ENCODE measurements around the gene MYO5B. TPM values are rescaled to one million over a fixed set of nuclear protein-coding genes. Genes with fewer than 3 reads are reported as not detected.

Gene MYO5B
- total RNA-seq, 1 donor from 2014 or later = 1.5 TPM

DNA sequence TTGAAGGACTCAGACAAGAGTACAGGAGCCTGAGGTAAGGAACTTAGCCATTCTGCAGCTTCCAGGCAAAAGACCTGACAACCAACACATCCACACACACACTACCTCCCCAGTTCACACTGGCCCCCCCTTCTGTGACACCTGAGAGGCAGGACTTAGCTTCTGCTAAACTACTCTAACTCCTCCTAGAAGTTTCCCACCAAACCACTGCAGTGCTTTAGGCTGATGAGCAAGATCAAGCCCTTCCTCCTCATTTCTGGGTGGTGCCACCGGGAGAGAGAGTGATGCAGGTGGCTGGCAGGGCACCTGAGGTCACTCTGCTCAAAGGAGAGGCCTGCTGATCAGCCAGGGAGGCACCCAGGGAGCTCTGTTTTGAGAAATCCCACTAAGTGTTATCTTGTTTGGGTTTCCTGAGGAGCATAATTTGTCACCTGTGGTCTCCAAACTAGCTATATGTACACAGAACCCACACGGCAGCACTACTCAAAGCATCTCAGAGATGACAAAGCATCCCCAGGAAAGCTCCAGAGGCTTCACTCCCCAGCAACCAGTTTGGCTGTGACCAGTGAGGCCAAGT, 188.4 kb downstream of the MYO5B start:
- no peak for DNase-seq (ENCODE audit: low spot score)
- Mint-ChIP-seq H3K36me3 (ENCODE audit: low read depth, unreplicated experiment) (no peaks in the 10 kb centered on the region), H3K27me3 (ENCODE audit: unreplicated experiment) (peaks cover 3% of the 10 kb centered on the region), H3K27ac (ENCODE audit: unreplicated experiment) (no peak overlapping the region), H3K4me3 (ENCODE audit: unreplicated experiment) (no peak overlapping the region), H3K4me1 (ENCODE audit: unreplicated experiment) (no peaks in the 10 kb centered on the region), H3K9me3 (ENCODE audit: unreplicated experiment) (no peaks in the 10 kb centered on the region)
- no peak for TF ChIP-seq CTCF (IDR thresholded peaks at IDR 0.05; ENCODE audit: unreplicated experiment)

DNA sequence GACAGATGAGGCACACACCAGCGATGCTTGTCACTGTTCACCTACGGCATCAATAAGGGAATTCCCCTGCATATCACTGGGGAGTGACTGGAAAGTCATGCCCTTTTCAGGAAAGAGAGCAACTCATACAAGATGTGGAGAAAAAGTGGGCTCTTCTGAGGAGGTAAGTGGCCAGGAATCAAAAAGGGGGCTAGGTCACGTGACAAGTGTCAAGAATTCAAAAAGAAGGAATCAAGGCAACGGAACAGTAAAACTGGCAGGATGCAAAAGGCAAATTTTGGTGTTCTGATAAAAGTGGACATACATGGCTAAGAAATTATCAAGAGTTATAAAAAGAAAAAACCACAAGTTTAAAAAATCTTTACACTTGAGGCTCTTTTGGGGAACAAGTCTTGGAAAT, 190.9 kb downstream of the MYO5B start:
- H3K36me3 Mint-ChIP-seq (ENCODE audit: low read depth, unreplicated experiment) = no peaks in the 10 kb centered on the region
- H3K27ac Mint-ChIP-seq (ENCODE audit: unreplicated experiment) = no peak overlapping the region
- peaks cover 3% of the 10 kb centered on the region for H3K27me3 Mint-ChIP-seq (ENCODE audit: unreplicated experiment)
- H3K4me3 Mint-ChIP-seq (ENCODE audit: unreplicated experiment) = no peak overlapping the region
- TF ChIP-seq CTCF (IDR thresholded peaks at IDR 0.05; ENCODE audit: unreplicated experiment) = no peak
- no peaks in the 10 kb centered on the region for H3K9me3 Mint-ChIP-seq (ENCODE audit: unreplicated experiment)
- no peaks in the 10 kb centered on the region for H3K4me1 Mint-ChIP-seq (ENCODE audit: unreplicated experiment)
- DNase-seq (ENCODE audit: low spot score) = no peak

DNA sequence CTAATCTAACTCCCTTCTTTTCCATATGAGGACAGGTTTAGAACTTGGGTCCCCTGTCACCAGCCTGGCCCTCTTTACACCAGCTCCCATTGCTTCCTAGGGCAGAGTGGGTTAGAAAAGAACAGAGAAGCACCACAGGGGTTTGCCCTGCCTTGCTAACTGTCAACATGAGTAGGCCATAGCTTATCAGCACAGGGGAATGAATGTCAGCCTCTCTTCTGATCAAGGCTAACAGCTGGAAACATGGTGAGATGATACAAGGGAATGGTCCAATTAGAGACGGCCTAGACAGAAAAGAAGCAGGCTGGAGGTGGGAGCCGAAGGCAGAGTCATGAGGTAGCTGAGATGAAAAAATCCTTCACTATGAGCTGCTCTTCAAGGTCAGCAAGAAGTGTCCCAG, 192.2 kb downstream of the MYO5B start:
- no peaks in the 10 kb centered on the region for H3K9me3 Mint-ChIP-seq (ENCODE audit: unreplicated experiment)
- no peak for TF ChIP-seq CTCF (IDR thresholded peaks at IDR 0.05; ENCODE audit: unreplicated experiment)
- no peak overlapping the region for H3K27ac Mint-ChIP-seq (ENCODE audit: unreplicated experiment)
- no peak overlapping the region for H3K4me3 Mint-ChIP-seq (ENCODE audit: unreplicated experiment)
- H3K36me3 Mint-ChIP-seq (ENCODE audit: low read depth, unreplicated experiment) = no peaks in the 10 kb centered on the region
- no peaks in the 10 kb centered on the region for H3K4me1 Mint-ChIP-seq (ENCODE audit: unreplicated experiment)
- H3K27me3 Mint-ChIP-seq (ENCODE audit: unreplicated experiment) = peaks cover 3% of the 10 kb centered on the region
- no peak for DNase-seq (ENCODE audit: low spot score)

DNA sequence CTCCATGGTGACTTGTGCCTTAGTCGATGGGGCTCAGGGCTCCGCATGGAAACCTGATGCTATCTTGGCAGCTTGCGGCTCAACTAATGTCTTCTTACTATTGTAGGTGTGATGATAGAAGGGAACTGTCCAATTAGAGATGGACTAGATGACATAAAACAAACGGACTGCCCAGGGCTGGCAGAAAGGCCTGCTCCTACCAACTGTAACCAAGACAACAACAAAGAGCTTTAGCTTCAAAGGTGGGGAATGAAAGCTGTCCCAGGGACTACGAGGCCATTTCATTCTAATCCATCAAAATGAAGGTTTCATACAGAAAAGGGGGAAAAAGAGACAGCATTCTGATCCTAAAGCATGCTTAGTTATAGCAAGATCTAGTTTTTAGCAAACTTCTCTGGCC, 194.7 kb downstream of the MYO5B start:
- Mint-ChIP-seq H3K4me3 (ENCODE audit: unreplicated experiment) (no peak overlapping the region), H3K4me1 (ENCODE audit: unreplicated experiment) (no peaks in the 10 kb centered on the region), H3K9me3 (ENCODE audit: unreplicated experiment) (no peaks in the 10 kb centered on the region), H3K36me3 (ENCODE audit: low read depth, unreplicated experiment) (no peaks in the 10 kb centered on the region), H3K27ac (ENCODE audit: unreplicated experiment) (no peak overlapping the region), H3K27me3 (ENCODE audit: unreplicated experiment) (peaks cover 3% of the 10 kb centered on the region)
- no peak for DNase-seq (ENCODE audit: low spot score)
- no peak for TF ChIP-seq CTCF (IDR thresholded peaks at IDR 0.05; ENCODE audit: unreplicated experiment)

DNA sequence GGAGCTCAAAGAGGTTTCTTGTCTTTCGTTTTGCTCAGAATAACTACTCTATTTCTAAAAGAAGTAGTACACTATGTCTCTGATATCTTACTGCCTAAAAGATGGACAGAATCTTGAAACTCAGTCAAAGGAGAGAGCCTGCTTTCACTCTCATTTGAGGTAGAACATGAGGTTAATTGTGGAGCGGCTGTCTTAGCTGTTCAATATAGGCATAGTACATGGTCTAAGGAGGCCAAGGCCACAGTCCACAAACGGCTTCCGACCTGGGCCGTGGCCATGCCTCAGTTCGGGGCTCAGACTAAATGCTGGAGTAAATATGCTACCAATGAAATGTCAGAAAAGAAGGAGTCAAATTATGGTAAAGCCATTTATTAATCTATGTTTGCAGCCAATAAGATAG, 195.8 kb downstream of the MYO5B start:
- Mint-ChIP-seq H3K4me1 (ENCODE audit: unreplicated experiment) (no peaks in the 10 kb centered on the region), H3K4me3 (ENCODE audit: unreplicated experiment) (no peak overlapping the region), H3K9me3 (ENCODE audit: unreplicated experiment) (no peaks in the 10 kb centered on the region), H3K27ac (ENCODE audit: unreplicated experiment) (no peak overlapping the region), H3K27me3 (ENCODE audit: unreplicated experiment) (peaks cover 3% of the 10 kb centered on the region), H3K36me3 (ENCODE audit: low read depth, unreplicated experiment) (no peaks in the 10 kb centered on the region)
- TF ChIP-seq CTCF (IDR thresholded peaks at IDR 0.05; ENCODE audit: unreplicated experiment) = no peak
- no peak for DNase-seq (ENCODE audit: low spot score)
